Esophagus squamous epithelium (tissue), 4 donors: ENCODE measurements around the gene CELSR1.

Experiments
- CTCF ChIP-seq, 6 experiments: fragments of 450-650 bp in 4 of 6; fragments of 200-600 bp in 2 of 6; sonication (generic) in 2 of 6; IDR thresholded peaks; one replicate each; pipeline ENCODE4 v1.5.1; 2016 to 2019; ENCODE audit warnings: antibody characterized with exemption in 6 of 6, mild to moderate bottlenecking in 4 of 6, moderate library complexity in 4 of 6
- POLR2A ChIP-seq, 4 donors: fragments of 450-650 bp; IDR thresholded peaks; one replicate each; pipeline ENCODE4 v1.6.1; 2017; ENCODE audit warnings: antibody characterized with exemption in 4 of 4, mild to moderate bottlenecking in 4 of 4, moderate library complexity in 3 of 4

DNA sequence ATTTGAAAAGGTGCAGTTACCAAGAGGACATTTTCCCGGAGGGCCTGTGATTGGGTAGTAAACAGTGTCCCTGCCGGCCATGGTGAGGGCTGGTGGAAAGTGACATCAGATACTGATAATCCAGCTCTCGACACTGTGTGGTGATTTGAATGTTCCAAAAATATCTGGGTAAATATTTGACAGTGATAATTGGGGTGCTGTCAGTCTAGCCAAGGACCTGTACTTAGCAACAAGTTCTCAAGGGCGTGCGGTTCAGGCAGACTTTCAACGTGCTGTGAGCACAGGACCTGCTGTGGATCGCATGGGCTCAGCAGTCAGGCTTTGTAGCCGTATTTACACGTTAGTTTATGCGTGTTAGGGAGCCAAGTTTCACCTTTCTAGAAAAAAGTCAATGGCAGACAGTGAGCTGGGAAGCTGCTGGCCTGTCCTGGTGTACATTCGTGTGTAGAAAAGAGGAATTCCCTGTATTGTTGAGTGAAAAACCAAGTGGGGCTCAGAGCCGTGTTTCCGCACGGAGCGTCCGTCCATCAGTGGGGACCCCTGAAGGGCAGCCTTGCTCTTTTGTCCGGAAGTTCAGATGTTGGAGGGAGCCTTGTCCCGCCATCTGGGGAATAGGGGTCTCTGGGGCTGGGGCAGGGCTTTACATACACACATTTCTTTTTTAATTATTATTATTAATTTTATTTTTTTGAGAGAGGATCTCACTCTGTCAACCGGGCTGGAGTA, 190.6 kb downstream of the CELSR1 start:
- no peak for TF ChIP-seq CTCF (IDR thresholded peaks at IDR 0.05)
- no peak for TF ChIP-seq POLR2A (IDR thresholded peaks at IDR 0.05)
